Thymus (tissue), 11 donors: ENCODE measurements around the gene ATP9A. TPM values are rescaled to one million over a fixed set of nuclear protein-coding genes. Genes with fewer than 3 reads are reported as not detected.
A peak's percentile ranks its signal among the peaks of the same experiment; 100 is the strongest.
"Not testable (repeated sequence)": the region's sequence is repeated elsewhere in the genome, so short reads cannot be mapped to it uniquely, and the experiment has no call there.

ENCODE experiments used
- DNase-seq, 9 donors: peaks; one replicate each; pipeline ENCODE4 v3.0.0-alpha.2; 2013; ENCODE audit warnings: low spot score in 9 of 9, low read depth in 6 of 9, missing footprints in 1 of 9
- H3K27ac ChIP-seq, 2 donors: one replicate each; pipeline ENCODE4 v1.5.1; 2013; ENCODE audit warnings: control low read depth in 1 of 2, low read depth in 1 of 2, low read length in 1 of 2, mild to moderate bottlenecking in 1 of 2, moderate library complexity in 1 of 2
- H3K27me3 ChIP-seq, 2 donors: one replicate each; pipeline ENCODE4 v1.5.1; 2013; ENCODE audit warnings: low read length in 1 of 2; ENCODE audit not compliant: control insufficient read depth in 2 of 2, insufficient read depth in 1 of 2
- H3K36me3 ChIP-seq, 2 donors: one replicate each; pipeline ENCODE4 v1.5.1; 2013; ENCODE audit warnings: low read length in 1 of 2, mild to moderate bottlenecking in 1 of 2, moderate library complexity in 1 of 2; ENCODE audit not compliant: control insufficient read depth in 2 of 2, insufficient read depth in 2 of 2
- H3K4me1 ChIP-seq, 2 donors: one replicate each; pipeline ENCODE4 v1.5.1; 2013; ENCODE audit warnings: low read length in 2 of 2; ENCODE audit not compliant: control insufficient read depth in 2 of 2, insufficient read depth in 2 of 2
- H3K4me3 ChIP-seq, 2 donors: one replicate each; pipeline ENCODE4 v1.5.1; 2013; ENCODE audit warnings: low read length in 2 of 2, control low read depth in 1 of 2, mild to moderate bottlenecking in 1 of 2
- H3K9me3 ChIP-seq, 2 donors: one replicate each; pipeline ENCODE4 v1.5.1; 2013; ENCODE audit warnings: low read length in 1 of 2, mild to moderate bottlenecking in 1 of 2; ENCODE audit not compliant: control insufficient read depth in 2 of 2, insufficient read depth in 1 of 2
- WGBS: extraction: QIAGEN DNeasy Blood & Tissue Kit; methylation state at CpG from one replicate; pipeline ENCODE4 v1.1.7; 2013; 5-methylcytosine and 5-hydroxymethylcytosine counted together
- polyA plus RNA-seq: library from polyadenylated mRNA; stranded (reverse); fragments of 200-250 nt; gene quantifications from one replicate; pipeline ENCODE4 v1.2.3, GENCODE V29; 2013
- total RNA-seq: library from RNA; stranded (reverse); fragments of 120-200 nt; gene quantifications from one replicate; pipeline ENCODE4 v1.2.4, GENCODE V29; 2013
- donor health status: healthy.

ATP9A gene
- total and polyA plus RNA-seq, 2 donors: 4.7 to 6.7 TPM

GRCh38 chr20:51778229-51778759 lies 10.1 kb upstream of the ATP9A start:
- not testable (repeated sequence) for H3K27ac ChIP-seq, H3K4me3 ChIP-seq, H3K9me3 ChIP-seq, H3K27me3 ChIP-seq, DNase-seq, H3K36me3 ChIP-seq, H3K4me1 ChIP-seq
- WGBS: 89% methylated on average over 4 of the region's 4 CpGs

- 84% methylated on average over 1 of the region's 1 CpG for WGBS
- H3K9me3 ChIP-seq: peaks cover 0 to 5% of the 10 kb centered on the region in 2 donors
- H3K27ac ChIP-seq: no peak overlapping the region
- no peaks in the 10 kb centered on the region for H3K36me3 ChIP-seq
- peaks cover 0 to 4% of the 10 kb centered on the region in 2 donors for H3K27me3 ChIP-seq
- no peaks in the 10 kb centered on the region for H3K4me1 ChIP-seq
- DNase-seq: no peak
- H3K4me3 ChIP-seq: no peak overlapping the region
Measured at GRCh38 chr20:51775241-51775640, 7.1 kb upstream of the ATP9A start.

- H3K9me3 ChIP-seq: no peaks in the 10 kb centered on the region
- H3K36me3 ChIP-seq: no peaks in the 10 kb centered on the region
- peaks cover 0 to 3% of the 10 kb centered on the region in 2 donors for H3K4me1 ChIP-seq
- no peak overlapping the region for H3K27ac ChIP-seq
- no peak for DNase-seq
- 96% methylated on average over 4 of the region's 4 CpGs for WGBS
- no peak overlapping the region for H3K4me3 ChIP-seq
- H3K27me3 ChIP-seq: peaks cover 18 to 30% of the 10 kb centered on the region in 2 donors
Measured at GRCh38 chr20:51772236-51772635, 4.0 kb upstream of the ATP9A start.

- Histone ChIP-seq H3K4me1 (peaks cover 0 to 3% of the 10 kb centered on the region in 2 donors), H3K36me3 (no peaks in the 10 kb centered on the region), H3K27ac (no peak overlapping the region), H3K9me3 (no peaks in the 10 kb centered on the region), H3K27me3 (peaks cover 29 to 42% of the 10 kb centered on the region in 2 donors), H3K4me3 (no peak overlapping the region)
- no peak for DNase-seq
- 97% methylated on average over 9 of the region's 9 CpGs for WGBS
Measured at GRCh38 chr20:51769976-51770615, 1.9 kb upstream of the ATP9A start.

GRCh38 chr20:51768759-51769517 lies 748 bp upstream of the ATP9A start:
- H3K36me3 ChIP-seq: no peaks in the 10 kb centered on the region
- 44% methylated on average over 16 of the region's 16 CpGs for WGBS
- H3K27ac ChIP-seq: no peak overlapping the region
- H3K9me3 ChIP-seq: no peaks in the 10 kb centered on the region
- peaks cover 0 to 3% of the 10 kb centered on the region in 2 donors for H3K4me1 ChIP-seq
- H3K4me3 ChIP-seq: peak overlapping the region in 1 of 2 donors; percentile 34
- peaks cover 29 to 42% of the 10 kb centered on the region in 2 donors for H3K27me3 ChIP-seq
- DNase-seq: no peak

- Histone ChIP-seq H3K36me3 (no peaks in the 10 kb centered on the region), H3K4me3 (peak overlapping the region; percentile 34 to 44), H3K9me3 (no peaks in the 10 kb centered on the region), H3K4me1 (peaks cover 0 to 3% of the 10 kb centered on the region in 2 donors), H3K27me3 (peaks cover 29 to 42% of the 10 kb centered on the region in 2 donors), H3K27ac (peak overlapping the region; percentile 41 to 42)
- WGBS: 2% methylated on average over 61 of the region's 61 CpGs
- peak in 7 of 9 donors; percentile 6 to 46 (median 19) for DNase-seq
Measured at GRCh38 chr20:51766994-51767866, 960 bp downstream of the ATP9A start.

GRCh38 chr20:51765381-51765780 lies 2.8 kb downstream of the ATP9A start:
- not testable (repeated sequence) for H3K4me3 ChIP-seq, H3K36me3 ChIP-seq, H3K4me1 ChIP-seq, H3K27ac ChIP-seq, DNase-seq, H3K9me3 ChIP-seq
- 96% methylated on average over 10 of the region's 10 CpGs for WGBS
- peaks cover 29 to 39% of the 10 kb centered on the region in 2 donors for H3K27me3 ChIP-seq

GRCh38 chr20:51763965-51764602 lies 4.1 kb downstream of the ATP9A start:
- 91% methylated on average over 6 of the region's 6 CpGs for WGBS
- H3K4me1 ChIP-seq: peaks cover 0 to 3% of the 10 kb centered on the region in 2 donors

More at GRCh38 chr20:51763965-51764602, 4.1 kb downstream of the ATP9A start:
- H3K27ac ChIP-seq: no peak overlapping the region
- H3K9me3 ChIP-seq: no peaks in the 10 kb centered on the region
- H3K27me3 ChIP-seq: peaks cover 26% of the 10 kb centered on the region in 2 donors
- DNase-seq: no peak
- H3K36me3 ChIP-seq: no peaks in the 10 kb centered on the region
- H3K4me3 ChIP-seq: no peak overlapping the region
